ENCODE data around the gene CAMTA1. TPM values are rescaled to one million over a fixed set of nuclear protein-coding genes. Genes with fewer than 3 reads are reported as not detected.

Gene CAMTA1
- total and polyA plus RNA-seq, 9 of the 15 experiments (the other 6 are each of a cell fraction or from before 2014, with no cell fraction given): 43.9 to 161 (median 65.9) TPM

- intact Hi-C loops (cut with micrococcal nuclease) (no loop called here), in situ Hi-C loops (cut with MboI) (no loop called here)
- Histone ChIP-seq H3K79me2 (ENCODE audit: control insufficient read depth, insufficient read depth, low read length) (no peaks in the 10 kb centered on the region), H3K36me3 (ENCODE audit: control insufficient read depth, insufficient read depth, low read length) (no peaks in the 10 kb centered on the region), H3K9ac (ENCODE audit: insufficient read depth in 1 of 2, low read depth in 2 of 2, low read length in 2 of 2) (no peak overlapping the region), H3K4me2 (ENCODE audit: insufficient read depth, low read length) (no peak overlapping the region), H3K27me3 (ENCODE audit: control insufficient read depth in 2 of 2, insufficient read depth in 2 of 2, low read length in 2 of 2) (peaks cover 37 to 89% of the 10 kb centered on the region in 2 experiments; a peak in 4 of 5 replicates), H4K20me1 (replicated peaks; ENCODE audit: control insufficient read depth, insufficient read depth, low read length) (peaks cover 16% of the 10 kb centered on the region; the same call in 1 of the 2 replicates), H3K9me3 (replicated peaks; ENCODE audit: control insufficient read depth, insufficient read depth, low read depth, low read length) (no peaks in the 10 kb centered on the region), H2AFZ (ENCODE audit: low read depth, low read length) (no peak overlapping the region), H3K4me1 (replicated peaks in 1 of 2; ENCODE audit: control insufficient read depth in 2 of 2, insufficient read depth in 2 of 2, low read length in 2 of 2) (no peaks in the 10 kb centered on the region), H3K4me3 (no peak overlapping the region), H3K9me1 (ENCODE audit: control insufficient read depth, insufficient read depth, low read length) (no peaks in the 10 kb centered on the region), H3K27ac (ENCODE audit: extremely low read depth, low read depth, low read length) (no peak overlapping the region)
- CTCF ChIA-PET (ENCODE audit: low intra/inter-chr PET ratio): no interaction called here
- TF ChIP-seq, protein P1, sequence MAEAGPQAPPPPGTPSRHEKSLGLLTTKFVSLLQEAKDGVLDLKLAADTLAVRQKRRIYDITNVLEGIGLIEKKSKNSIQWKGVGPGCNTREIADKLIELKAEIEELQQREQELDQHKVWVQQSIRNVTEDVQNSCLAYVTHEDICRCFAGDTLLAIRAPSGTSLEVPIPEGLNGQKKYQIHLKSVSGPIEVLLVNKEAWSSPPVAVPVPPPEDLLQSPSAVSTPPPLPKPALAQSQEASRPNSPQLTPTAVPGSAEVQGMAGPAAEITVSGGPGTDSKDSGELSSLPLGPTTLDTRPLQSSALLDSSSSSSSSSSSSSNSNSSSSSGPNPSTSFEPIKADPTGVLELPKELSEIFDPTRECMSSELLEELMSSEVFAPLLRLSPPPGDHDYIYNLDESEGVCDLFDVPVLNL (CRISPR knock-in tag; IDR thresholded peaks at IDR 0.05; ENCODE audit: low read depth): no peak
- TF ChIP-seq DPF2 (IDR thresholded peaks at IDR 0.05) (no peak), ELK3 (CRISPR knock-in tag; IDR thresholded peaks at IDR 0.05) (no peak), NR0B1 (IDR thresholded peaks at IDR 0.05; ENCODE audit: partially characterized antibody) (no peak), SMARCE1 (IDR thresholded peaks at IDR 0.05) (no peak), BDP1 (IDR thresholded peaks at IDR 0.05; ENCODE audit: insufficient read depth, insufficient read length) (no peak), ZNF282 (CRISPR knock-in tag; IDR thresholded peaks at IDR 0.05) (no peak), SMARCB1 (IDR thresholded peaks at IDR 0.05; ENCODE audit: insufficient read length, low read depth) (no peak), ZBTB8A (IDR thresholded peaks at IDR 0.05; ENCODE audit: partially characterized antibody) (no peak), ZNF398 (CRISPR knock-in tag; IDR thresholded peaks at IDR 0.05) (no peak), NFIX (CRISPR knock-in tag; IDR thresholded peaks at IDR 0.05; ENCODE audit: low read depth) (peak; percentile 53), RUNX1 (IDR thresholded peaks at IDR 0.05; ENCODE audit: low read depth) (no peak), HSF4 (CRISPR knock-in tag; IDR thresholded peaks at IDR 0.05; ENCODE audit: borderline replicate concordance) (no peak), NFIC (IDR thresholded peaks at IDR 0.05) (peak; percentile 87), SIX5 (IDR thresholded peaks at IDR 0.05; ENCODE audit: borderline replicate concordance in 1 of 2, insufficient read depth in 1 of 2, low read depth in 1 of 2, low read length in 2 of 2) (no peak)
- TF ChIP-seq, protein P2, sequence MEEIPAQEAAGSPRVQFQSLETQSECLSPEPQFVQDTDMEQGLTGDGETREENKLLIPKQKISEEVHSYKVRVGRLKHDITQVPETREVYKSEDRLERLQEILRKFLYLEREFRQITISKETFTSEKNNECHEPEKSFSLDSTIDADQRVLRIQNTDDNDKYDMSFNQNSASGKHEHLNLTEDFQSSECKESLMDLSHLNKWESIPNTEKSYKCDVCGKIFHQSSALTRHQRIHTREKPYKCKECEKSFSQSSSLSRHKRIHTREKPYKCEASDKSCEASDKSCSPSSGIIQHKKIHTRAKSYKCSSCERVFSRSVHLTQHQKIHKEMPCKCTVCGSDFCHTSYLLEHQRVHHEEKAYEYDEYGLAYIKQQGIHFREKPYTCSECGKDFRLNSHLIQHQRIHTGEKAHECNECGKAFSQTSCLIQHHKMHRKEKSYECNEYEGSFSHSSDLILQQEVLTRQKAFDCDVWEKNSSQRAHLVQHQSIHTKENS (CRISPR knock-in tag; IDR thresholded peaks at IDR 0.05): no peak
- under 1% methylated on average over 13 of the region's 13 CpGs for WGBS (ENCODE audit: insufficient coverage, low coverage, missing lambda C conversion rate)
- POLR2A ChIA-PET: interaction anchor here (0.6 kb wide), 1 partner anchor 8 kb away, joined by 3 read pairs; no protein-coding TSS in a partner anchor
- DNase-seq (ENCODE audit: extremely low read depth in 1 of 4, low spot score in 3 of 4) (no peak), ATAC-seq (no peak), FAIRE-seq (no peak)
- no TSS peak for BruUV-seq (replicated peaks)
These were observed 684.1 kb downstream of the CAMTA1 start for GRCh38 chr1:7469255-7469938.
